ENCODE measurements around the gene HACD1. TPM values are rescaled to one million over a fixed set of nuclear protein-coding genes. Genes with fewer than 3 reads are reported as not detected.
A peak's percentile ranks its signal among the peaks of the same experiment; 100 is the strongest.

Gene HACD1
- total and polyA plus RNA-seq, 2 donors from 2014 or later: 11.4 to 11.6 TPM

GRCh38 chr10:17659365-17659764 lies 42.2 kb upstream of the HACD1 start:
- Histone ChIP-seq H3K36me3 (ENCODE audit: control insufficient read depth in 2 of 3, insufficient read depth in 3 of 3, low read length in 3 of 3) (peaks cover 0 to 4% (median 0%) of the 10 kb centered on the region in 3 donors), H3K4me3 (ENCODE audit: low read length in 3 of 3) (no peak overlapping the region), H3K27me3 (ENCODE audit: control insufficient read depth, insufficient read depth, low read length) (no peaks in the 10 kb centered on the region), H3K9ac (ENCODE audit: low read length in 3 of 3) (no peak overlapping the region), H3K27ac (ENCODE audit: low read depth in 2 of 2, low read length in 2 of 2) (no peak overlapping the region), H3K9me3 (ENCODE audit: control insufficient read depth in 2 of 3, insufficient read depth in 1 of 3, low read length in 3 of 3) (no peaks in the 10 kb centered on the region), H3K4me1 (ENCODE audit: control insufficient read depth in 2 of 3, insufficient read depth in 2 of 3, low read depth in 1 of 3, low read length in 3 of 3) (peaks cover 0 to 3% (median 0%) of the 10 kb centered on the region in 3 donors)
- peak; percentile 71 for FAIRE-seq
- no peak for DNase-seq
- TF ChIP-seq, protein P1, sequence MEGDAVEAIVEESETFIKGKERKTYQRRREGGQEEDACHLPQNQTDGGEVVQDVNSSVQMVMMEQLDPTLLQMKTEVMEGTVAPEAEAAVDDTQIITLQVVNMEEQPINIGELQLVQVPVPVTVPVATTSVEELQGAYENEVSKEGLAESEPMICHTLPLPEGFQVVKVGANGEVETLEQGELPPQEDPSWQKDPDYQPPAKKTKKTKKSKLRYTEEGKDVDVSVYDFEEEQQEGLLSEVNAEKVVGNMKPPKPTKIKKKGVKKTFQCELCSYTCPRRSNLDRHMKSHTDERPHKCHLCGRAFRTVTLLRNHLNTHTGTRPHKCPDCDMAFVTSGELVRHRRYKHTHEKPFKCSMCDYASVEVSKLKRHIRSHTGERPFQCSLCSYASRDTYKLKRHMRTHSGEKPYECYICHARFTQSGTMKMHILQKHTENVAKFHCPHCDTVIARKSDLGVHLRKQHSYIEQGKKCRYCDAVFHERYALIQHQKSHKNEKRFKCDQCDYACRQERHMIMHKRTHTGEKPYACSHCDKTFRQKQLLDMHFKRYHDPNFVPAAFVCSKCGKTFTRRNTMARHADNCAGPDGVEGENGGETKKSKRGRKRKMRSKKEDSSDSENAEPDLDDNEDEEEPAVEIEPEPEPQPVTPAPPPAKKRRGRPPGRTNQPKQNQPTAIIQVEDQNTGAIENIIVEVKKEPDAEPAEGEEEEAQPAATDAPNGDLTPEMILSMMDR (IDR thresholded peaks at IDR 0.05; ENCODE audit: borderline replicate concordance, extremely low read depth, insufficient read depth): no peak
- intact Hi-C loops (cut with DNase I): no loop called here

DNA sequence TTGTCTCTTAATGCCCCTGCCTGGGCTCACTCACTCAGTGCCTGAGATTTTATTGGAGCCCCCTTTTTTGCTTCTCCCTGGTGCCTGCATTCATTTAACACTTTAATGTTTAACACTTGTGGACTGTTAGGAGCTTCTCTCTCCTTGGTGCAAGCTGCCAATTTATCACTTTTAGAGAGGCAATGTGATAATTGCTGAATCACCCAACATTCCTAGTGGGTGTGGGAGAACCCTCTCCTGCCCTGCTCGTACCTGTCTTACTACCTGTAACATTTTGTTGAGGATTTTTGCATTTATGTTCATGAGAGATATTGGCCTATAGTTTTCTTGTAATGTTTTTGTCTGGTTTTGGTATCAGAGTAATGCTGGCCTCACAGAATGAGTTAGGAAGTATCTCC lies 39.9 kb upstream of the HACD1 start:
- H3K36me3 ChIP-seq (ENCODE audit: control insufficient read depth in 2 of 3, insufficient read depth in 3 of 3, low read length in 3 of 3): peaks cover 0 to 2% (median 0%) of the 10 kb centered on the region in 3 donors
- TF ChIP-seq, protein P1 (IDR thresholded peaks at IDR 0.05; ENCODE audit: borderline replicate concordance, extremely low read depth, insufficient read depth): no peak
- no peaks in the 10 kb centered on the region for H3K27me3 ChIP-seq (ENCODE audit: control insufficient read depth, insufficient read depth, low read length)
- H3K27ac ChIP-seq (ENCODE audit: low read depth in 2 of 2, low read length in 2 of 2): no peak overlapping the region
- no peak overlapping the region for H3K4me3 ChIP-seq (ENCODE audit: low read length in 3 of 3)
- intact Hi-C loops (cut with DNase I): no loop called here
- no peaks in the 10 kb centered on the region for H3K9me3 ChIP-seq (ENCODE audit: control insufficient read depth in 2 of 3, insufficient read depth in 1 of 3, low read length in 3 of 3)
- H3K4me1 ChIP-seq (ENCODE audit: control insufficient read depth in 2 of 3, insufficient read depth in 2 of 3, low read depth in 1 of 3, low read length in 3 of 3): peaks cover 0 to 7% (median 0%) of the 10 kb centered on the region in 3 donors
- FAIRE-seq: no peak
- H3K9ac ChIP-seq (ENCODE audit: low read length in 3 of 3): no peak overlapping the region
- DNase-seq: no peak

DNA sequence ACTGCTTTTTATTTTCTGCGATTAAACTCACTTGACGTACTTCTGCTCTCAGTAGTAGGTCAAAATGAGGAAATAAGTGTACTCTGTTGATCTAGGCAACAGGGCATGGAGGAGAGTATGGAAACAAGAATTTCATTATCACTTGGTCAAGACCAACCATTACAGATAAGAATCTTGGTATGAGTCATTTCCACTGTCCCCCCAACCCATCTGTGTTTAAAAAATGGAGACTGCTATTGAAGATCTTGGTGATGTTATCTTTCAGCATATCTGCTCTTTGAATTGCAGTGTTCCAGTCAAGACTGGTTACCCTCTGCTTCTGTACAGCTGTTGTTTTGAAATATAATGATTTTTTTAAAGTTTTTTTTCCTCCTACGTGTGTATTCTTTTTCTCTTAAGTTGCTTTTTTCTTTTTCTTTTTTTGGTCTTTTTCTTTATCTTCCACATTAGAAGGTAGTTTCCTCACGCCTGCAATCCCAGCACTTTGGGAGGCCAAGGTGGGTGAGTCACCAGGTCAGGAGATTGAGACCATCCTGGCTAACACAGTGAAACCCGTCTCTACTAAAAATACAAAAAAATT lies 38.5 kb upstream of the HACD1 start:
- intact Hi-C loops (cut with DNase I): no loop called here
- Histone ChIP-seq H3K27ac (ENCODE audit: low read depth in 2 of 2, low read length in 2 of 2) (no peak overlapping the region), H3K4me3 (ENCODE audit: low read length in 3 of 3) (no peak overlapping the region), H3K27me3 (ENCODE audit: control insufficient read depth, insufficient read depth, low read length) (no peaks in the 10 kb centered on the region), H3K9ac (ENCODE audit: low read length in 3 of 3) (no peak overlapping the region), H3K4me1 (ENCODE audit: control insufficient read depth in 2 of 3, insufficient read depth in 2 of 3, low read depth in 1 of 3, low read length in 3 of 3) (peaks cover 0 to 7% (median 0%) of the 10 kb centered on the region in 3 donors), H3K36me3 (ENCODE audit: control insufficient read depth in 2 of 3, insufficient read depth in 3 of 3, low read length in 3 of 3) (no peaks in the 10 kb centered on the region), H3K9me3 (ENCODE audit: control insufficient read depth in 2 of 3, insufficient read depth in 1 of 3, low read length in 3 of 3) (no peaks in the 10 kb centered on the region)
- DNase-seq (no peak), FAIRE-seq (no peak)
- TF ChIP-seq, protein P1 (IDR thresholded peaks at IDR 0.05; ENCODE audit: borderline replicate concordance, extremely low read depth, insufficient read depth): no peak

DNA sequence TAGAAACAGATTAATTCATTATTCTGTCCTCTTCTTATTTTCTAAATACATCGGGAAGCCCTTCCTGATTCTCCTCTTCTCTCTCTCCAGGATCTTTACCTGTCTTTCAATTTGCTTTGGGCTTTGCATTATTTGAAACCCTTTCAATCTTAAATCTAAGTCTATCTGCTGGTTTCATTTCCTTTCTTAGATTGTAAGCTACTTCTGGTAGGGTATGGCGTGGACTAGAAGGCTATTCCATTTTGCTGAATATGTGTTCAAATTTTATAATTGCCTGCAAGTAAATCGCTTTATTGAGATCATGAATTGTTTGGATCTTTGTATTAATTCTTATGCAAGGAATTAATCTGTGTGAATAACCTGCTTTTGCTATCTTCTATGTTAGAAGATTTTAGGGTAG lies 37.8 kb upstream of the HACD1 start:
- no peak for FAIRE-seq
- H3K36me3 ChIP-seq (ENCODE audit: control insufficient read depth in 2 of 3, insufficient read depth in 3 of 3, low read length in 3 of 3): no peaks in the 10 kb centered on the region
- H3K27me3 ChIP-seq (ENCODE audit: control insufficient read depth, insufficient read depth, low read length): no peaks in the 10 kb centered on the region
- TF ChIP-seq, protein P1 (IDR thresholded peaks at IDR 0.05; ENCODE audit: borderline replicate concordance, extremely low read depth, insufficient read depth): no peak
- intact Hi-C loops (cut with DNase I): no loop called here
- DNase-seq: no peak
- H3K27ac ChIP-seq (ENCODE audit: low read depth in 2 of 2, low read length in 2 of 2): no peak overlapping the region
- H3K9ac ChIP-seq (ENCODE audit: low read length in 3 of 3): no peak overlapping the region
- H3K4me3 ChIP-seq (ENCODE audit: low read length in 3 of 3): no peak overlapping the region
- H3K4me1 ChIP-seq (ENCODE audit: control insufficient read depth in 2 of 3, insufficient read depth in 2 of 3, low read depth in 1 of 3, low read length in 3 of 3): peaks cover 0 to 7% (median 0%) of the 10 kb centered on the region in 3 donors
- no peaks in the 10 kb centered on the region for H3K9me3 ChIP-seq (ENCODE audit: control insufficient read depth in 2 of 3, insufficient read depth in 1 of 3, low read length in 3 of 3)
